HG03135 (cell line): ENCODE results near the gene TMPRSS6.

Experiments used
- ATAC-seq: cut with Tn5 transposase; IDR thresholded peaks from one replicate; pipeline ENCODE4 v1.9.1; 2021; ENCODE audit warnings: mild to moderate bottlenecking, moderate library complexity; ENCODE audit not compliant: unreplicated experiment

Gene TMPRSS6

DNA sequence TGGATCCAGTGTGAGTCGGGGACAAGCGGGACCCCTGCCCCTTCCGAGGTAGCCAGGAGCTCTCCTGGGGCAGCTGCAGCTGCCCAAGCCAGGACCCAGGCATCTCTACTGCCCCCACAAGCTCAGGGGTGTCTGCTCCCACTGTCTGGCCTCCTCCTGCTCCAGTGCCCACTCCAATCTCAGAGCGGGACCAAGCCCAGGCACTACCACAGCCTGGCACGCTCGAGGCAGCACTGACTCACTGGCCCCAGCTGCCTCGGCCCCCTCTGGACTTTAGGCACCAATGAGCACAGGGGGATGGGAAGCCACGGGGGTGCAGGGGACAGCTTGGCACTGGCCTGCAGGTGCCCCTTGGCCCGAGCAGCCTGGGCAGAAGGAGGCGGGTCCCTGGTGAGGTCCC is 32.0 kb upstream of the TMPRSS6 start:
- no peak for ATAC-seq

DNA sequence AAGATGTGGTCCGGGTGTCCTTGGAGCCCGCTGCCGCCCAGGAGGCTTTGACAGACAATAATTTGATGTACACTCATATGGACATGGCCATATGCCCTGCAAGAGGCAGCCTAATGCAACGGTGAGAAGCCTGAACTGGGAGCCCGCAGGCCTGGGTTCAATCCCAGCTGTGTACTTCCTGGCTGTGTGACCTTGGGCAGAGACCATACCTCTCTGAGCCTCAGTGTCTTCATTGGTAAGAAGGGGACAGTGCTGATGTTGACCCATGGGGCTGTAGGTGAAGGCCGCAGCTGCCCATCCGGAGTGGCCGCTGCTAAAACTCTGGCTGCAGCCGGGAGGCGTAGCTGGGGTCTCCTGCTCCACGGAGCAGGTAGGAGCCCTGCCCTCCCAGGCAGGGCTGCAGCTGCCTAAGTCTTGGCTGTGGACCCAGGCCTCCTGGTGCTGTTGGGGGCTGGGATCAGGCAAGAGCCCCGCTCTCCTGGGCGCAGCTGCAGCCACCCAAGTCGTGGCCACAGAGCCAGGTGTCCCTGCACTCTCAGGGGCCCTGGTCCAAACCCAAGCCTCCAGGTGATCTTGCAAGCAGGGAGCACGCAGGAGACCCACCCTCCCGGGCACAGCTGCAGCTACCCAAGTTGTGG is 31.3 kb upstream of the TMPRSS6 start:
- no peak for ATAC-seq

- no peak for ATAC-seq
Observed at GRCh38 chr22:37139762-37140161, 30.2 kb upstream of the TMPRSS6 start.

GRCh38 chr22:37138849-37139561 is 29.5 kb upstream of the TMPRSS6 start:
- no peak for ATAC-seq

GRCh38 chr22:37137903-37138665 is 28.6 kb upstream of the TMPRSS6 start:
- ATAC-seq: no peak

DNA sequence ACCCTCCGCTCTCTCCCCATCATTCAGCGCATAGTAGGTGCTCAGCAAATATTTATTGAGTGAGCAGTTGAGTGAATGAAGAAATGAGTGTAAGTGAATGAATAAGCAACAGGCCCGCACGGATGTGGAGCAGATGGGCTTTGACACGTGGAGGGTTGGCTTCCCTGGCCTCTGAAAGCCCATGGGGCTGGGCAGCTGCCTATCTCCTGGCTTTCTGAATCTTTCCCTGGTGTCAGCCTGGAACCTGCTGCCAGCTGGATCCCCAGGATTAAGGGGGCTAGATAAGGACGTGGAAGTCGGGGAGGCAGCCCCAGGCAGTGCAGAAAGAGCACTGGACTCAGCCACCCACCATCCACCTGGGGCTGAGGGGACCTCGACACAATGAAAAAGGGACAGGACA is 27.6 kb upstream of the TMPRSS6 start:
- no peak for ATAC-seq

GRCh38 chr22:37135023-37135422 is 25.5 kb upstream of the TMPRSS6 start:
- no peak for ATAC-seq

DNA sequence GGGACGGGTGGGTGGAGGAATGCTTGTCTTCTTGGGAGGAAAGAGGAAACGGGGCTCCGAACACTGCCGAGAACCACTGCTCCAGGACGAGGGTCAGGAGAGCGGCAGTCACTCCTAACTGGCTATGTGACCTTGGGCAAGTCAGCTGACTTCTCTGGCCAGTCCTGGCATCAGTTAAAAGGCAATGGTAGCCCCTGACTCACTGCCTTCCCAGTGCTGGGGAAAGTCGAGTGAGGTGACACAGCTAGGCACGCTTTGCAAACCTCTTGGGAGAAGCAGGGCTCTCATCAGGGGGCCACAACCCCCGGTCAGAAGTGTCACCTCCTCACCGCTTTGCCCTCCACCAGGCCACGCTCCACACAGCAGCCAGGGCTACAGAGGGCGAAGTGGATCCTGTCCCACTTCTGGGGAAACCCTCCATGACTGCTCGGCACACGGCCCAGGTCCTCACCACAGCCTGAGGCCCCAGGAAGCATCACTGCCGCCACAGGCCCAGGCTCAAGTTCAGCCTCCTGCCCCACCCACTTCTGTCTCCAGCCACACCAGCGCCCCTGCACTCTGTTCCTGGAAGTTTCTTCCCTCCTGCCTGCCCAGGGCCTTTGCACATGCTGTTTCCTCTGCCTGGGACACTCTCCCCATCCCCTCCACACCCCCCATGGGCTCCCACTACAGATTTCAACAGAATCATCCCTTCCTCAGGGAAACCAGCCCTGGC is 23.9 kb upstream of the TMPRSS6 start:
- no peak for ATAC-seq

GRCh38 chr22:37132773-37133172 is 23.3 kb upstream of the TMPRSS6 start:
- ATAC-seq: no peak

DNA sequence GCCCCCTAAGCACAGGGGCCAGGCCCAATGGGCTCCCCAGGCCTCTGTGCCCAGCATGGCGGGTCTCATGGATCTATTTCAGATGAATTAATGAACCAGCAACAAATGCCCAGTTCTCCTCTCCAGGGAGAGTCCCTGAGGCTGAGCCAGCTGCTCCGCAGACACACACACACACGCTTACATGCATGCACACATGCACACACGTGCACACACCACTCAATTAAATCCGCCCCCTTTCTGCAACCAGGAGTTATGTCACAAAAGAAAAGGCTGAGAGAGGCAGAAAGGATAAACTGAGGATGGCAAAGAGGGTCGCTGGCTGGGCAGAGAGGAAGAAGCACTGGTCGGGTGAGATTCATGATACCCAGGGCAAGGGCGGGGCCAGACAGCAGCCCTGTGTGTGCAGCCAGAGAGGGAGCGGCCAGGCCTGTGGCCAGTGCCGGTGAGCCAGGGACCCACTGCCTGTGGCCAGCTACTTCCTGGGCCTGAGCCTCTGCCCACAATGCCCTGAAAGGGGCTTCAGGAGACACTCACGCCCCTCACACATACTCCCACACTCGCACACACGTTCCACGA is 20.4 kb upstream of the TMPRSS6 start:
- ATAC-seq: no peak

- no peak for ATAC-seq
Observed at GRCh38 chr22:37128555-37129281, 19.2 kb upstream of the TMPRSS6 start.

DNA sequence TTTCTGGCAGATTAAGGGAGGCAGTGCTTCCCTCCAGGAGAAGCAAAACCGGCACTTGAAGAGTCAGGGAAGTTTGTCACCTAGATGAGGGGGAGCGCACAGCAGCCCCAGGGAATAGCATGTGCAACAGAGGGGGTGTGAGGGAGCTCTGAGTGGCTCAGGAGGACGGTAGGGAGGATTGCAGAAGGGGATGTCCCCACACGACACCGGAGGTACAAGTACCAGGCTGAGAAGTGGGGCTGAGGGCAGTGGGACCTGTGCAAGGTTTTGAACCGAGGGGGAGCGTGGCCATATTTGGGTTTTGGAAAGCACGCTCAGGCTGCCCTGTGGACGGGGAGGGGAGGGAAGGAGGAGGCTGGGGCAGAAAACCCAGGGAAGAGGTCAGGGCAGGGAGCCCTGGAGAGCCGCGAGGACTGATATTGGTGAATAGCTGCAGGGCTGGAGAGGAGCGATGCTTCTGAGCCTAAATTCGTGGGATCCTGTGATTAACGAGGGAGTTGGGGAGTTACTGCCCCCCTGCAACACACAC is 17.9 kb upstream of the TMPRSS6 start:
- no peak for ATAC-seq

GRCh38 chr22:37126882-37127281 is 17.4 kb upstream of the TMPRSS6 start:
- ATAC-seq: no peak

DNA sequence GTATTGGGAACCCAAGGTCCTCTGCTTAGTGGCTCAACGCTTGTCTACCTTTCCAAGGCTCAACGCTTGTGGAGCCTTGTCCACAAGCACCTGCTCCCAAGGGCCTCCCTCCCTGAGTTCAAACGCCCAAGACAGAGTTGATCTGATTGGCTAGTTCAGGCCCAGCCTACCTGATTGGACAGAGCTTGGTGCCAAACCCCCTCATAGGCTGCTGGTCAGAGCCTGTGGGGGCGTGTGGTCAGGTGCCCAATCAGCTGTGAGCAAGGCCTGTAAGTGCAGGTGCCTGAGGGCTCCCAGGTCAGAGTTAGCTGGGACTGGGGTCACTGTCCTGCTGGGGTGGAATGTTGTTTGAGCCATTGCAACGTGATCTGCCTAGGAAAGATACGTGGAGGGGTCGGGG is 16.9 kb upstream of the TMPRSS6 start:
- no peak for ATAC-seq

- ATAC-seq: no peak
Observed at GRCh38 chr22:37123649-37124048, 14.1 kb upstream of the TMPRSS6 start.

GRCh38 chr22:37122598-37123180 is 13.2 kb upstream of the TMPRSS6 start:
- no peak for ATAC-seq

DNA sequence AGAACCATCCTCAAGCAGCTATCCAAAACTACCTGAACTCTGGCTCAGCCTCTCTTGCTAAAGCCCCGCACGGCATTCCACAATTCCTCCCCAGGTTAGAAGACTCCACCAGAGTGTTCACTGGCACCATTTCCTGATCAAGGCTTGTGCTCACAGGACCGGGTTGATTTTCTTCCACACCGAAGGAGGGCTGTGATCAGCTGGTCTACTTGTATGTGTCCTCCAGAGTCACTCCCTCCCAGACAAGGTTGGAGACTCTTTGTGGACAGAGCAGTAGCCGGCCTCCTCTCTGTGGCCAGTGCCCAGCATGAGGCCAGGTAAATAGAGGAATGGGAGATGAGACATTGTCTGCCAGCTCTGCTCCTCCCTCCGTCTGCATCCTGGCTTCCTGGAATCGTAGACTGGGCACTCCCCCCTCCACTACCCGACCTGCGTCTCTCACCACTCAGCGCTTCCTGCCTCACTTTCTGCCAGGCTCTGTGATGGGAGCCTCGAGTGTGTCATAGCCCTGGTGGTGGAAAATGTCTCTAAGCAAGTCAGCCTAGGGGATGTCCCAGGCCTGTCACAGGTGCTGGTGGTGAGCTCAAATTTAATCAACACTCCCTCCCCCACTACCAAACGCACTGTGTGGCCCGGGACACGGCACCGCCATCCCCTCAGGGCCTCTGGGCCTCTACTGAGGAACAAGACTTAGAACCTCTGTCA is 12.5 kb upstream of the TMPRSS6 start:
- ATAC-seq: peak; percentile 88

- ATAC-seq: no peak
Observed at GRCh38 chr22:37120569-37121340, 11.2 kb upstream of the TMPRSS6 start.
